CD14-positive monocyte (primary cell): ENCODE measurements around the gene PPP2R2C. TPM values are rescaled to one million over a fixed set of nuclear protein-coding genes. Genes with fewer than 3 reads are reported as not detected.

Source experiments
- DNase-seq, 3 donors: peaks; one replicate each; pipeline ENCODE4 v3.0.0-alpha.2; 2011 to 2022
- H2AFZ ChIP-seq: 2 replicates; pipeline ENCODE4 v1.6.0; 2012; ENCODE audit warnings: mild to moderate bottlenecking, low read depth, low read length, inconsistent platforms; ENCODE audit not compliant: insufficient read depth, poor library complexity, severe bottlenecking
- H3K27ac ChIP-seq, 2 donors: 1 replicate in 1 of 2; 2 replicates in 1 of 2; pipeline ENCODE4 v1.5.1; 2012 to 2013; ENCODE audit warnings: low read length in 2 of 2, control low read depth in 1 of 2, inconsistent platforms in 1 of 2, low read depth in 1 of 2, mild to moderate bottlenecking in 1 of 2
- H3K27me3 ChIP-seq, 2 donors: one replicate each; pipeline versions ENCODE4 v1.6.0 to v1.6.1; 2011 to 2013; ENCODE audit warnings: low read length in 2 of 2; ENCODE audit not compliant: control insufficient read depth in 2 of 2, insufficient read depth in 2 of 2
- H3K36me3 ChIP-seq, 2 donors: replicated peaks in 1 of 2; 1 replicate in 1 of 2; 2 replicates in 1 of 2; pipeline versions ENCODE4 v1.5.1 to v1.6.1; 2012 to 2013; ENCODE audit warnings: low read length in 2 of 2, control low read depth in 1 of 2, inconsistent platforms in 1 of 2, mild to moderate bottlenecking in 1 of 2; ENCODE audit not compliant: insufficient read depth in 2 of 2, control insufficient read depth in 1 of 2
- H3K4me1 ChIP-seq, 2 donors: 1 replicate in 1 of 2; 2 replicates in 1 of 2; pipeline versions ENCODE4 v1.5.1 to v1.6.1; 2012 to 2013; ENCODE audit warnings: low read length in 2 of 2, control low read depth in 1 of 2, inconsistent platforms in 1 of 2, mild to moderate bottlenecking in 1 of 2, moderate library complexity in 1 of 2; ENCODE audit not compliant: insufficient read depth in 2 of 2, control insufficient read depth in 1 of 2
- H3K4me2 ChIP-seq: replicated peaks from 2 replicates; pipeline ENCODE3; 2012; ENCODE audit warnings: low read length, moderate library complexity, mild to moderate bottlenecking; ENCODE audit not compliant: poor library complexity, severe bottlenecking; ENCODE audit errors: extremely low read depth
- H3K4me3 ChIP-seq, 3 experiments: fragments of 200-600 bp in 1 of 3; sonication (generic) in 1 of 3; replicated peaks in 1 of 3; 1 replicate in 2 of 3; 2 replicates in 1 of 3; pipeline ENCODE4 v1.5.1; 2011 to 2013; ENCODE audit warnings: low read length in 3 of 3, mild to moderate bottlenecking in 3 of 3, control low read depth in 2 of 3, low read depth in 2 of 3, inconsistent platforms in 1 of 3, moderate library complexity in 1 of 3
- H3K79me2 ChIP-seq: 2 replicates; pipeline ENCODE4 v1.6.0; 2012; ENCODE audit warnings: mild to moderate bottlenecking, control low read depth, inconsistent platforms, low read length, moderate library complexity; ENCODE audit not compliant: insufficient read depth
- H3K9ac ChIP-seq: 2 replicates; pipeline ENCODE4 v1.6.0; 2017; ENCODE audit warnings: low read length, mild to moderate bottlenecking; ENCODE audit not compliant: insufficient read depth, poor library complexity, severe bottlenecking
- H3K9me3 ChIP-seq, 2 donors: replicated peaks in 1 of 2; 1 replicate in 1 of 2; 2 replicates in 1 of 2; pipeline versions ENCODE4 v1.5.1 to v1.6.1; 2012 to 2013; ENCODE audit warnings: low read length in 2 of 2, control low read depth in 1 of 2; ENCODE audit not compliant: control insufficient read depth in 1 of 2, insufficient read depth in 1 of 2
- H4K20me1 ChIP-seq: 2 replicates; pipeline ENCODE4 v1.6.0; 2012; ENCODE audit warnings: mild to moderate bottlenecking, low read length, control low read depth, moderate library complexity; ENCODE audit not compliant: insufficient read depth
- H3K27ac Mint-ChIP-seq, 7 donors: one replicate each; pipeline ENCODE4 v1.8.0; 2020; ENCODE audit warnings: mild to moderate bottlenecking in 7 of 7, mixed read lengths in 7 of 7, moderate library complexity in 6 of 7, inconsistent platforms in 2 of 7
- H3K27me3 Mint-ChIP-seq, 3 donors: one replicate each; pipeline ENCODE4 v1.8.0; 2021 to 2022; ENCODE audit warnings: low read depth in 3 of 3, mild to moderate bottlenecking in 3 of 3, mixed read lengths in 3 of 3, moderate library complexity in 3 of 3, inconsistent platforms in 1 of 3
- H3K36me3 Mint-ChIP-seq, 2 donors: one replicate each; pipeline ENCODE4 v1.8.0; 2020; ENCODE audit warnings: mixed read lengths in 2 of 2, inconsistent platforms in 1 of 2, mild to moderate bottlenecking in 1 of 2
- H3K4me1 Mint-ChIP-seq: one replicate; pipeline ENCODE4 v1.8.0; 2020; ENCODE audit warnings: mild to moderate bottlenecking, mixed read lengths
- H3K4me3 Mint-ChIP-seq, 2 donors: one replicate each; pipeline ENCODE4 v1.8.0; 2020; ENCODE audit warnings: mild to moderate bottlenecking in 2 of 2, mixed read lengths in 2 of 2, moderate library complexity in 1 of 2
- H3K9me3 Mint-ChIP-seq, 7 donors: one replicate each; pipeline ENCODE4 v1.8.0; 2020 to 2022; ENCODE audit warnings: mixed read lengths in 7 of 7, mild to moderate bottlenecking in 6 of 7, moderate library complexity in 6 of 7, inconsistent platforms in 2 of 7
- WGBS: methylation state at CpG from one replicate; pipeline ENCODE4 v1.1.5; 2013; ENCODE audit warnings: missing lambda C conversion rate; ENCODE audit not compliant: insufficient coverage; 5-methylcytosine and 5-hydroxymethylcytosine counted together
- intact Hi-C, 2 donors: fragments of 100-400 bp; cut with micrococcal nuclease; formaldehyde crosslinking; loops; one replicate each; pipeline versions ENCODE4 v1.15.0 to v1.15.1; 2023
- polyA plus RNA-seq, 3 donors: library from polyadenylated mRNA; depleted of rRNA in 1 of 3; unstranded in 2 of 3; stranded (reverse) in 1 of 3; fragments of 300-500 nt in 2 of 3; fragments of >200 nt in 1 of 3; fragmentation: Illumina TruSeq in 2 of 3; gene quantifications; 1 replicate in 2 of 3; 2 replicates in 1 of 3; pipeline ENCODE4 v1.2.3, GENCODE V29; 2012 to 2021
- TF ChIP-seq, protein P1 (sequence below): fragments of 200-600 bp; IDR thresholded peaks from one replicate; pipeline ENCODE4 v1.8.0; 2022; ENCODE audit warnings: antibody characterized with exemption, mild to moderate bottlenecking

The PPP2R2C gene
- polyA plus RNA-seq, 3 donors, result not detected

DNA sequence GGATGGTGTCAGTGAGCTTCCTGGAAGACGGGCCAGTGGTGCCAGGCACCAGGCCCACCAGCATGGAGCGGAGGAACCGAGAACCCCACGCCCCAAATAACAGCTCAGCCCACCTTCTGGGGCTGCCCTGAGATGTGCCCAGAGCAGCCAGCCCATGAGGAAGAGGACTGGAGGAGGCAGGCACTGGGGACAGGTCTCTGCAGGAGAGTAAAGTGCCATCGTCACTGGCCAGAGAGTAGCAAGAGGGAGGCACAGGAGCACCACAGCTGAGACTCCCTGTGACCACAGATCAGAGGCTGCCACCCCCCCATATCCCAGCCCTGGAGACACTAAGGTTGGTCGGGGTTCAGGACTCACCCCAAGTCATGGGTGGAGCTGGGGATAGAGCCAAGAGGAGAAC lies 63.0 kb downstream of the PPP2R2C start:
- Mint-ChIP-seq H3K9me3 (peaks cover 0 to 9% (median 0%) of the 10 kb centered on the region in 7 donors), H3K27ac (no peak overlapping the region), H3K27me3 (peaks cover 15 to 24% (median 20%) of the 10 kb centered on the region in 3 donors), H3K36me3 (no peaks in the 10 kb centered on the region), H3K4me3 (no peak overlapping the region), H3K4me1 (no peaks in the 10 kb centered on the region)
- H3K79me2 ChIP-seq, result no peaks in the 10 kb centered on the region
- WGBS, result no CpG with 5 or more reads among the region's 6 CpGs
- H3K36me3 ChIP-seq, result no peaks in the 10 kb centered on the region
- no peak for DNase-seq
- H4K20me1 ChIP-seq, result no peaks in the 10 kb centered on the region
- no peak overlapping the region for H3K4me2 ChIP-seq
- no peak overlapping the region for H3K4me3 ChIP-seq
- H3K9ac ChIP-seq, result no peak overlapping the region
- TF ChIP-seq, protein P1, sequence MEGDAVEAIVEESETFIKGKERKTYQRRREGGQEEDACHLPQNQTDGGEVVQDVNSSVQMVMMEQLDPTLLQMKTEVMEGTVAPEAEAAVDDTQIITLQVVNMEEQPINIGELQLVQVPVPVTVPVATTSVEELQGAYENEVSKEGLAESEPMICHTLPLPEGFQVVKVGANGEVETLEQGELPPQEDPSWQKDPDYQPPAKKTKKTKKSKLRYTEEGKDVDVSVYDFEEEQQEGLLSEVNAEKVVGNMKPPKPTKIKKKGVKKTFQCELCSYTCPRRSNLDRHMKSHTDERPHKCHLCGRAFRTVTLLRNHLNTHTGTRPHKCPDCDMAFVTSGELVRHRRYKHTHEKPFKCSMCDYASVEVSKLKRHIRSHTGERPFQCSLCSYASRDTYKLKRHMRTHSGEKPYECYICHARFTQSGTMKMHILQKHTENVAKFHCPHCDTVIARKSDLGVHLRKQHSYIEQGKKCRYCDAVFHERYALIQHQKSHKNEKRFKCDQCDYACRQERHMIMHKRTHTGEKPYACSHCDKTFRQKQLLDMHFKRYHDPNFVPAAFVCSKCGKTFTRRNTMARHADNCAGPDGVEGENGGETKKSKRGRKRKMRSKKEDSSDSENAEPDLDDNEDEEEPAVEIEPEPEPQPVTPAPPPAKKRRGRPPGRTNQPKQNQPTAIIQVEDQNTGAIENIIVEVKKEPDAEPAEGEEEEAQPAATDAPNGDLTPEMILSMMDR, result no peak
- H3K9me3 ChIP-seq, result no peaks in the 10 kb centered on the region
- H3K4me1 ChIP-seq, result no peaks in the 10 kb centered on the region
- H3K27ac ChIP-seq, result no peak overlapping the region
- intact Hi-C loops, result no loop called here
- H2AFZ ChIP-seq, result no peak overlapping the region
- H3K27me3 ChIP-seq, result peaks cover 0 to 9% of the 10 kb centered on the region in 2 donors

- Histone ChIP-seq H3K4me2 (no peak overlapping the region), H2AFZ (no peak overlapping the region), H4K20me1 (no peaks in the 10 kb centered on the region), H3K4me3 (no peak overlapping the region), H3K27me3 (peaks cover 0 to 16% of the 10 kb centered on the region in 2 donors), H3K4me1 (no peaks in the 10 kb centered on the region), H3K79me2 (no peaks in the 10 kb centered on the region), H3K36me3 (no peaks in the 10 kb centered on the region), H3K27ac (no peak overlapping the region), H3K9ac (no peak overlapping the region), H3K9me3 (no peaks in the 10 kb centered on the region)
- H3K27ac Mint-ChIP-seq, result peak overlapping the region in 1 of 7 donors; percentile 48
- peaks cover 0 to 11% (median 0%) of the 10 kb centered on the region in 7 donors for H3K9me3 Mint-ChIP-seq
- TF ChIP-seq, protein P1, result no peak
- H3K27me3 Mint-ChIP-seq, result peaks cover 22 to 34% (median 26%) of the 10 kb centered on the region in 3 donors
- H3K36me3 Mint-ChIP-seq, result no peaks in the 10 kb centered on the region
- intact Hi-C loops, result no loop called here
- no peak for DNase-seq
- H3K4me3 Mint-ChIP-seq, result no peak overlapping the region
- H3K4me1 Mint-ChIP-seq, result no peaks in the 10 kb centered on the region
- 66% methylated on average over 3 of the region's 4 CpGs for WGBS
Measured at GRCh38 chr4:6408263-6408662, 64.2 kb downstream of the PPP2R2C start.
